PC-9 (cell line): ENCODE results near the gene KRT12. TPM values are rescaled to one million over a fixed set of nuclear protein-coding genes. Genes with fewer than 3 reads are reported as not detected.

Experiments used
- total RNA-seq: library from RNA; stranded (reverse); gene quantifications from 2 replicates; pipeline ENCODE4 v1.2.3, GENCODE V29; 2021

Gene KRT12
- total RNA-seq, 1 experiment from 2014 or later: not detected

Other genes starting within 250 kb of the KRT12 start
- gene SMARCE1, start 219.4 kb downstream of the KRT12 start, total RNA-seq: 75.0 and 90.8 TPM in 2 replicates
- gene KRT222, start 202.0 kb downstream of the KRT12 start, total RNA-seq: not detected in 2 replicates
- not detected in 2 replicates for gene KRT24, start 163.5 kb downstream of the KRT12 start, total RNA-seq
- not detected in 2 replicates for gene KRT25, start 111.9 kb downstream of the KRT12 start, total RNA-seq
- gene KRT26, start 95.0 kb downstream of the KRT12 start, total RNA-seq: not detected in 2 replicates
- not detected in 2 replicates for gene KRT27, start 84.7 kb downstream of the KRT12 start, total RNA-seq
- gene KRT28, start 67.3 kb downstream of the KRT12 start, total RNA-seq: not detected in 2 replicates
- 22.5 and 49.4 TPM in 2 replicates for gene KRT10, start 44.6 kb downstream of the KRT12 start, total RNA-seq
- gene KRT20, start 18.0 kb upstream of the KRT12 start, total RNA-seq: not detected in 2 replicates
- not detected in 2 replicates for gene KRT23, start 70.4 kb upstream of the KRT12 start, total RNA-seq
- not detected in 2 replicates for gene KRT39, start 99.7 kb upstream of the KRT12 start, total RNA-seq
- not detected in 2 replicates for gene KRT40, start 117.1 kb upstream of the KRT12 start, total RNA-seq
- gene KRTAP3-3, start 126.9 kb upstream of the KRT12 start, total RNA-seq: not detected in 2 replicates
- not detected in 2 replicates for gene KRTAP3-2, start 132.7 kb upstream of the KRT12 start, total RNA-seq
- not detected in 2 replicates for gene KRTAP3-1, start 141.9 kb upstream of the KRT12 start, total RNA-seq
- not detected in 2 replicates for gene KRTAP1-5, start 160.0 kb upstream of the KRT12 start, total RNA-seq
- gene KRTAP1-4, start 163.0 kb upstream of the KRT12 start, total RNA-seq: not detected in 2 replicates
- not detected in 2 replicates for gene KRTAP1-3, start 167.7 kb upstream of the KRT12 start, total RNA-seq
- gene KRTAP1-1, start 174.2 kb upstream of the KRT12 start, total RNA-seq: not detected in 2 replicates
- gene KRTAP2-1, start 180.1 kb upstream of the KRT12 start, total RNA-seq: not detected in 2 replicates
- not detected in 2 replicates for gene KRTAP2-2, start 188.0 kb upstream of the KRT12 start, total RNA-seq
- 0.57 TPM in 1 of 2 replicates, not detected in the other for gene KRTAP2-3, start 192.9 kb upstream of the KRT12 start, total RNA-seq
- gene KRTAP2-4, start 198.7 kb upstream of the KRT12 start, total RNA-seq: not detected in 2 replicates
- not detected in 2 replicates for gene KRTAP4-7, start 216.9 kb upstream of the KRT12 start, total RNA-seq
- gene KRTAP4-8, start 230.9 kb upstream of the KRT12 start, total RNA-seq: not detected in 2 replicates
- not detected in 2 replicates for gene KRTAP4-16, start 235.0 kb upstream of the KRT12 start, total RNA-seq
- gene KRTAP4-9, start 238.2 kb upstream of the KRT12 start, total RNA-seq: not detected in 2 replicates